ENCODE data around the gene APC. TPM values are rescaled to one million over a fixed set of nuclear protein-coding genes. Genes with fewer than 3 reads are reported as not detected.

Gene APC
- total RNA-seq, 1 experiment from 2014 or later = 40.0 TPM

- DNase-seq (ENCODE audit: low spot score) (no peak), ATAC-seq (no peak)
- ChIA-PET POLR2A (no interaction called here), CTCF (interaction anchor here (0.6 kb wide), 1 partner anchor 113 kb away, joined by 3 read pairs; no protein-coding TSS in a partner anchor)
- no peak for TF ChIP-seq JUN (CRISPR knock-in tag; IDR thresholded peaks at IDR 0.05)
- no peak for TF ChIP-seq PRDM15 (CRISPR knock-in tag; IDR thresholded peaks at IDR 0.05)
- TF ChIP-seq, protein P1, sequence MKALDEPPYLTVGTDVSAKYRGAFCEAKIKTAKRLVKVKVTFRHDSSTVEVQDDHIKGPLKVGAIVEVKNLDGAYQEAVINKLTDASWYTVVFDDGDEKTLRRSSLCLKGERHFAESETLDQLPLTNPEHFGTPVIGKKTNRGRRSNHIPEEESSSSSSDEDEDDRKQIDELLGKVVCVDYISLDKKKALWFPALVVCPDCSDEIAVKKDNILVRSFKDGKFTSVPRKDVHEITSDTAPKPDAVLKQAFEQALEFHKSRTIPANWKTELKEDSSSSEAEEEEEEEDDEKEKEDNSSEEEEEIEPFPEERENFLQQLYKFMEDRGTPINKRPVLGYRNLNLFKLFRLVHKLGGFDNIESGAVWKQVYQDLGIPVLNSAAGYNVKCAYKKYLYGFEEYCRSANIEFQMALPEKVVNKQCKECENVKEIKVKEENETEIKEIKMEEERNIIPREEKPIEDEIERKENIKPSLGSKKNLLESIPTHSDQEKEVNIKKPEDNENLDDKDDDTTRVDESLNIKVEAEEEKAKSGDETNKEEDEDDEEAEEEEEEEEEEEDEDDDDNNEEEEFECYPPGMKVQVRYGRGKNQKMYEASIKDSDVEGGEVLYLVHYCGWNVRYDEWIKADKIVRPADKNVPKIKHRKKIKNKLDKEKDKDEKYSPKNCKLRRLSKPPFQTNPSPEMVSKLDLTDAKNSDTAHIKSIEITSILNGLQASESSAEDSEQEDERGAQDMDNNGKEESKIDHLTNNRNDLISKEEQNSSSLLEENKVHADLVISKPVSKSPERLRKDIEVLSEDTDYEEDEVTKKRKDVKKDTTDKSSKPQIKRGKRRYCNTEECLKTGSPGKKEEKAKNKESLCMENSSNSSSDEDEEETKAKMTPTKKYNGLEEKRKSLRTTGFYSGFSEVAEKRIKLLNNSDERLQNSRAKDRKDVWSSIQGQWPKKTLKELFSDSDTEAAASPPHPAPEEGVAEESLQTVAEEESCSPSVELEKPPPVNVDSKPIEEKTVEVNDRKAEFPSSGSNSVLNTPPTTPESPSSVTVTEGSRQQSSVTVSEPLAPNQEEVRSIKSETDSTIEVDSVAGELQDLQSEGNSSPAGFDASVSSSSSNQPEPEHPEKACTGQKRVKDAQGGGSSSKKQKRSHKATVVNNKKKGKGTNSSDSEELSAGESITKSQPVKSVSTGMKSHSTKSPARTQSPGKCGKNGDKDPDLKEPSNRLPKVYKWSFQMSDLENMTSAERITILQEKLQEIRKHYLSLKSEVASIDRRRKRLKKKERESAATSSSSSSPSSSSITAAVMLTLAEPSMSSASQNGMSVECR (CRISPR knock-in tag; IDR thresholded peaks at IDR 0.05; ENCODE audit: borderline replicate concordance) = no peak
- no peak for TF ChIP-seq MAX (CRISPR knock-in tag; IDR thresholded peaks at IDR 0.05)
- TF ChIP-seq KAT7 (CRISPR knock-in tag; IDR thresholded peaks at IDR 0.05; ENCODE audit: borderline replicate concordance) = no peak
- no peak for TF ChIP-seq RORB (CRISPR knock-in tag; IDR thresholded peaks at IDR 0.05)
- no peak for TF ChIP-seq FOXP1 (CRISPR knock-in tag; IDR thresholded peaks at IDR 0.05; ENCODE audit: borderline replicate concordance)
- no peak for TF ChIP-seq PRRX2 (CRISPR knock-in tag; IDR thresholded peaks at IDR 0.05)
- TF ChIP-seq TP53 (CRISPR knock-in tag; IDR thresholded peaks at IDR 0.05) = no peak
- TF ChIP-seq, protein P2, sequence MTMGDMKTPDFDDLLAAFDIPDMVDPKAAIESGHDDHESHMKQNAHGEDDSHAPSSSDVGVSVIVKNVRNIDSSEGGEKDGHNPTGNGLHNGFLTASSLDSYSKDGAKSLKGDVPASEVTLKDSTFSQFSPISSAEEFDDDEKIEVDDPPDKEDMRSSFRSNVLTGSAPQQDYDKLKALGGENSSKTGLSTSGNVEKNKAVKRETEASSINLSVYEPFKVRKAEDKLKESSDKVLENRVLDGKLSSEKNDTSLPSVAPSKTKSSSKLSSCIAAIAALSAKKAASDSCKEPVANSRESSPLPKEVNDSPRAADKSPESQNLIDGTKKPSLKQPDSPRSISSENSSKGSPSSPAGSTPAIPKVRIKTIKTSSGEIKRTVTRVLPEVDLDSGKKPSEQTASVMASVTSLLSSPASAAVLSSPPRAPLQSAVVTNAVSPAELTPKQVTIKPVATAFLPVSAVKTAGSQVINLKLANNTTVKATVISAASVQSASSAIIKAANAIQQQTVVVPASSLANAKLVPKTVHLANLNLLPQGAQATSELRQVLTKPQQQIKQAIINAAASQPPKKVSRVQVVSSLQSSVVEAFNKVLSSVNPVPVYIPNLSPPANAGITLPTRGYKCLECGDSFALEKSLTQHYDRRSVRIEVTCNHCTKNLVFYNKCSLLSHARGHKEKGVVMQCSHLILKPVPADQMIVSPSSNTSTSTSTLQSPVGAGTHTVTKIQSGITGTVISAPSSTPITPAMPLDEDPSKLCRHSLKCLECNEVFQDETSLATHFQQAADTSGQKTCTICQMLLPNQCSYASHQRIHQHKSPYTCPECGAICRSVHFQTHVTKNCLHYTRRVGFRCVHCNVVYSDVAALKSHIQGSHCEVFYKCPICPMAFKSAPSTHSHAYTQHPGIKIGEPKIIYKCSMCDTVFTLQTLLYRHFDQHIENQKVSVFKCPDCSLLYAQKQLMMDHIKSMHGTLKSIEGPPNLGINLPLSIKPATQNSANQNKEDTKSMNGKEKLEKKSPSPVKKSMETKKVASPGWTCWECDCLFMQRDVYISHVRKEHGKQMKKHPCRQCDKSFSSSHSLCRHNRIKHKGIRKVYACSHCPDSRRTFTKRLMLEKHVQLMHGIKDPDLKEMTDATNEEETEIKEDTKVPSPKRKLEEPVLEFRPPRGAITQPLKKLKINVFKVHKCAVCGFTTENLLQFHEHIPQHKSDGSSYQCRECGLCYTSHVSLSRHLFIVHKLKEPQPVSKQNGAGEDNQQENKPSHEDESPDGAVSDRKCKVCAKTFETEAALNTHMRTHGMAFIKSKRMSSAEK (CRISPR knock-in tag; IDR thresholded peaks at IDR 0.05; ENCODE audit: borderline replicate concordance) = no peak
- no peak for TF ChIP-seq ZBTB21 (CRISPR knock-in tag; IDR thresholded peaks at IDR 0.05; ENCODE audit: borderline replicate concordance)
- TF ChIP-seq, protein P3, sequence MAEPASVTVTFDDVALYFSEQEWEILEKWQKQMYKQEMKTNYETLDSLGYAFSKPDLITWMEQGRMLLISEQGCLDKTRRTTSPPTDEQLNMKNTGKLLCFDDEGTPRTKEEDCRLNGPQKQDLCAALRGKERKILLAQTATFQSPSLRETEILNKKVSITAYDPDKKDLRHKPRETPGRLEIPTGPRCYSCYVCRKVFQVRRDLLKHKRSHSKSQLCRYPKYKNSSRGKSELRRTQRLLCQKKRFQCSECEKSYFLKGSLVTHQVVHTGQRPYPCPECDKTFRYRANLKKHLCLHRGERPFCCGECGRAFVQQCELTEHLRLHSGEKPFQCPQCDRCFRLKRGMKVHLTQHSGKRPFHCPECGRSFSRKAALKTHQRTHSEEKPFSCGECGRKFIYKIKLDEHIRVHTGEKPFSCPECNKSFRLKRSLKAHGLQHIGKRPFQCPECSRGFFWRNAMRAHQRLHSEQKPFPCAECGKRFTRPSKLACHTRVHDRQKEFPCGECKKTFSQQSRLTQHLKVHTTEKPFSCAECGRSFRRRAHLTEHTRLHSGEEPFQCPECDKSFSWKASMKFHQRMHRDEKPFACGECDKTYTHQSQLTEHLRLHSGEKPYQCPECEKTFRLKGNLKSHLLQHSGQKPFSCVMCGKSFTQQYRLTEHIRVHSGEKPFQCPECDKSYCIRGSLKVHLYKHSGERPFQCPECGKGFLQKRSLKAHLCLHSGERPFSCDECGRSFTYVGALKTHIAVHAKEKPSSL (CRISPR knock-in tag; conservative IDR thresholded peaks at IDR 0.05) = no peak
- TF ChIP-seq IRF1 (CRISPR knock-in tag; IDR thresholded peaks at IDR 0.05) = no peak
- no peak for TF ChIP-seq ZNF317 (CRISPR knock-in tag; IDR thresholded peaks at IDR 0.05; ENCODE audit: borderline replicate concordance, low read depth)
- TF ChIP-seq PREB (CRISPR knock-in tag; IDR thresholded peaks at IDR 0.05; ENCODE audit: borderline replicate concordance) = no peak
- no peak for TF ChIP-seq SP1 (CRISPR knock-in tag; conservative IDR thresholded peaks at IDR 0.05)
- TF ChIP-seq, protein P4, sequence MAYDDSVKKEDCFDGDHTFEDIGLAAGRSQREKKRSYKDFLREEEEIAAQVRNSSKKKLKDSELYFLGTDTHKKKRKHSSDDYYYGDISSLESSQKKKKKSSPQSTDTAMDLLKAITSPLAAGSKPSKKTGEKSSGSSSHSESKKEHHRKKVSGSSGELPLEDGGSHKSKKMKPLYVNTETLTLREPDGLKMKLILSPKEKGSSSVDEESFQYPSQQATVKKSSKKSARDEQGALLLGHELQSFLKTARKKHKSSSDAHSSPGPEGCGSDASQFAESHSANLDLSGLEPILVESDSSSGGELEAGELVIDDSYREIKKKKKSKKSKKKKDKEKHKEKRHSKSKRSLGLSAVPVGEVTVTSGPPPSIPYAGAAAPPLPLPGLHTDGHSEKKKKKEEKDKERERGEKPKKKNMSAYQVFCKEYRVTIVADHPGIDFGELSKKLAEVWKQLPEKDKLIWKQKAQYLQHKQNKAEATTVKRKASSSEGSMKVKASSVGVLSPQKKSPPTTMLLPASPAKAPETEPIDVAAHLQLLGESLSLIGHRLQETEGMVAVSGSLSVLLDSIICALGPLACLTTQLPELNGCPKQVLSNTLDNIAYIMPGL (CRISPR knock-in tag; IDR thresholded peaks at IDR 0.05) = no peak
- TF ChIP-seq GTF2I (CRISPR knock-in tag; conservative IDR thresholded peaks at IDR 0.05) = no peak
- H3K27me3 Mint-ChIP-seq (ENCODE audit: low read depth) = no peaks in the 10 kb centered on the region
- H3K27ac Mint-ChIP-seq = no peak overlapping the region
- peaks cover 19% of the 10 kb centered on the region for H3K4me1 Mint-ChIP-seq
- no peaks in the 10 kb centered on the region for H3K36me3 Mint-ChIP-seq
- no peak overlapping the region for H3K4me3 Mint-ChIP-seq
- no peaks in the 10 kb centered on the region for H3K9me3 Mint-ChIP-seq
These were observed 3.1 kb upstream of the APC start for GRCh38 chr5:112734597-112734996.

All from WTC11 (cell line).